ENCODE data around the gene RPUSD1. TPM values are rescaled to one million over a fixed set of nuclear protein-coding genes. Genes with fewer than 3 reads are reported as not detected.

RPUSD1 gene
- total RNA-seq, 1 experiment from 2014 or later = 72.6 TPM

DNA sequence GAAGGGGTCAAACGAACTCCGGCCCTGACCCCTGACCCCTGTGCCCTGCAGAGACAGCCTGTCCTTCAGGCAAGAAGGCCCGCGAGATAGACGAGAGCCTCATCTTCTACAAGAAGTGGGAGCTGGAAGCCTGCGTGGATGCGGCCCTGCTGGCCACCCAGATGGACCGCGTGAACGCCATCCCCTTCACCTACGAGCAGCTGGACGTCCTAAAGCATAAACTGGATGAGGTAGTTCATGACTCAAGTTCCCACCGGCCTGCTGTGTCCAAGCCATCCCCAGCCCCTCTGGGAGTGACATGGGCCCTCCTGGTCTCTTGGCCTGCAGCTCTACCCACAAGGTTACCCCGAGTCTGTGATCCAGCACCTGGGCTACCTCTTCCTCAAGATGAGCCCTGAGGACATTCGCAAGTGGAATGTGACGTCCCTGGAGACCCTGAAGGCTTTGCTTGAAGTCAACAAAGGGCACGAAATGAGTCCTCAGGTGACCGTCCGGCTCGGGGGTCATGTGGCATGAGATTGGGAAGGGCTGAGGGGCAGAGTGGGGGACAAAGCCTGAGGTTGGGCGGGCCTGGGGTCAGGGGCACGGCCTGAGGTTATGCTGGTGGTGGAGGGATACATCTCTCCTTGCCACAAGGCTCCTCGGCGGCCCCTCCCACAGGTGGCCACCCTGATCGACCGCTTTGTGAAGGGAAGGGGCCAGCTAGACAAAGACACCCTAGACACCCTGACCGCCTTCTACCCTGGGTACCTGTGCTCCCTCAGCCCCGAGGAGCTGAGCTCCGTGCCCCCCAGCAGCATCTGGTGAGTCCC is 22.0 kb downstream of the RPUSD1 start:
- Histone ChIP-seq H3F3A (ENCODE audit: low read length, unreplicated experiment) (no peaks in the 10 kb centered on the region), H3K27ac (ENCODE audit: low read length) (no peak overlapping the region), H3K9ac (ENCODE audit: low read length) (no peak overlapping the region), H3K9me3 (ENCODE audit: low read length) (no peaks in the 10 kb centered on the region), H3K4me3 (ENCODE audit: low read length) (no peak overlapping the region), H3K27me3 (ENCODE audit: low read length) (no peaks in the 10 kb centered on the region), H3K36me3 (ENCODE audit: low read depth, low read length) (no peaks in the 10 kb centered on the region), H2AFZ (ENCODE audit: low read length) (no peak overlapping the region), H4K20me1 (ENCODE audit: low read length) (no peaks in the 10 kb centered on the region), H3K4me2 (ENCODE audit: low read length) (no peak overlapping the region), H3K4me1 (ENCODE audit: insufficient read depth, low read length) (no peaks in the 10 kb centered on the region), H3K79me2 (ENCODE audit: low read length) (no peaks in the 10 kb centered on the region), H3K9me2 (replicated peaks; ENCODE audit: low read length) (no peaks in the 10 kb centered on the region)
- DNase-seq = no peak
- BruUV-seq (replicated peaks) = no TSS peak
- no peak for TF ChIP-seq EZH2 (IDR thresholded peaks at IDR 0.05; ENCODE audit: low read length, unreplicated experiment)
- no peak for TF ChIP-seq CTCF (conservative IDR thresholded peaks at IDR 0.05; ENCODE audit: low read depth, low read length)
- no peak for TF ChIP-seq EZH2phosphoT487 (IDR thresholded peaks at IDR 0.05; ENCODE audit: borderline replicate concordance, low read length)
- ChIA-PET CTCF (interaction anchor here (0.6 kb wide), 1 partner anchor 1166 kb away, joined by 3 read pairs; no protein-coding TSS in a partner anchor), POLR2A (ENCODE audit: unreplicated experiment) (no interaction called here)
- intact Hi-C loops (cut with micrococcal nuclease) = no loop called here
- no peak for ATAC-seq

DNA sequence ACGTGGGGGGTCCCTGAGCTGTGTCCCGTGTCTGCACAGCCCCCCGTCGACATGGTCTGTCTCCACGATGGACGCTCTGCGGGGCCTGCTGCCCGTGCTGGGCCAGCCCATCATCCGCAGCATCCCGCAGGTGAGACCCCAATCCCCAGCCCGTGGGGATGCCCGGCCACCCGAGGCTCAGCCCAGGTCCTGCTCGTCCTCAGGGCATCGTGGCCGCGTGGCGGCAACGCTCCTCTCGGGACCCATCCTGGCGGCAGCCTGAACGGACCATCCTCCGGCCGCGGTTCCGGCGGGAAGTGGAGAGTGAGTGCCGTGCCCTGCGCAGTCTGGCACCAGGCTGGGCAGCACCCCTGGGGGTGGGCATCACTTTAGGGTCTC is 22.7 kb downstream of the RPUSD1 start:
- TF ChIP-seq EZH2phosphoT487 (IDR thresholded peaks at IDR 0.05; ENCODE audit: borderline replicate concordance, low read length) (no peak), CTCF (conservative IDR thresholded peaks at IDR 0.05; ENCODE audit: low read depth, low read length) (no peak), EZH2 (IDR thresholded peaks at IDR 0.05; ENCODE audit: low read length, unreplicated experiment) (no peak)
- BruUV-seq (replicated peaks) = no TSS peak
- no peak for ATAC-seq

DNA sequence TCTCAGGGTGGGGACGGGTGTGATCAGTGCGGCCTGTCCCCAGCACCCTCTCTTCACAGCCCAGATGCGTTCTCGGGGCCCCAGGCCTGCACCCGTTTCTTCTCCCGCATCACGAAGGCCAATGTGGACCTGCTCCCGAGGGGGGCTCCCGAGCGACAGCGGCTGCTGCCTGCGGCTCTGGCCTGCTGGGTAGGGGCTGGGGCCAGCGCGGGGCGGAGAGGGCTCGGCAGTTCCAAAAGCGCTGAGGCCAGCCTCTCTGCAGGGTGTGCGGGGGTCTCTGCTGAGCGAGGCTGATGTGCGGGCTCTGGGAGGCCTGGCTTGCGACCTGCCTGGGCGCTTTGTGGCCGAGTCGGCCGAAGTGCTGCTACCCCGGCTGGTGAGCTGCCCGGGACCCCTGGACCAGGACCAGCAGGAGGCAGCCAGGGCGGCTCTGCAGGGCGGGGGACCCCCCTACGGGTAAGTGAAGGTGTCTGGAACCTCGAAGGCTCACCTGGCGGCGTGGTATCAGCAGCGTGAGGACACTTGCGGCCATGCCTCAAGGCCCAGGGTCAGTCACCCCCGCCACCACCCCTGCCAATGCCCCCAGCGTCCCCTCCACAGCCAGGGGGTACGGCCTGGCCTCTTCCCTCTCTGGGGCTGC is 23.2 kb downstream of the RPUSD1 start:
- no peaks in the 10 kb centered on the region for H3K9me2 ChIP-seq (replicated peaks; ENCODE audit: low read length)
- H3K9me3 ChIP-seq (ENCODE audit: low read length) = no peaks in the 10 kb centered on the region
- DNase-seq (no peak), ATAC-seq (no peak)
- no peaks in the 10 kb centered on the region for H3K79me2 ChIP-seq (ENCODE audit: low read length)
- no peak overlapping the region for H3K27ac ChIP-seq (ENCODE audit: low read length)
- no peaks in the 10 kb centered on the region for H3K27me3 ChIP-seq (ENCODE audit: low read length)
- no peaks in the 10 kb centered on the region for H4K20me1 ChIP-seq (ENCODE audit: low read length)
- H3K4me2 ChIP-seq (ENCODE audit: low read length) = no peak overlapping the region
- H2AFZ ChIP-seq (ENCODE audit: low read length) = no peak overlapping the region
- no peak overlapping the region for H3K9ac ChIP-seq (ENCODE audit: low read length)
- H3K36me3 ChIP-seq (ENCODE audit: low read depth, low read length) = no peaks in the 10 kb centered on the region
- BruUV-seq (replicated peaks) = no TSS peak
- ChIA-PET POLR2A (ENCODE audit: unreplicated experiment) (no interaction called here), CTCF (no interaction called here)
- H3F3A ChIP-seq (ENCODE audit: low read length, unreplicated experiment) = no peaks in the 10 kb centered on the region
- no peak overlapping the region for H3K4me3 ChIP-seq (ENCODE audit: low read length)
- intact Hi-C loops (cut with micrococcal nuclease) = no loop called here
- TF ChIP-seq EZH2phosphoT487 (IDR thresholded peaks at IDR 0.05; ENCODE audit: borderline replicate concordance, low read length) (no peak), EZH2 (IDR thresholded peaks at IDR 0.05; ENCODE audit: low read length, unreplicated experiment) (no peak), CTCF (conservative IDR thresholded peaks at IDR 0.05; ENCODE audit: low read depth, low read length) (no peak)
- H3K4me1 ChIP-seq (ENCODE audit: insufficient read depth, low read length) = peaks cover 12% of the 10 kb centered on the region

More for the DNA sequence above, 22.7 kb downstream of the RPUSD1 start:
- Histone ChIP-seq H3K4me3 (ENCODE audit: low read length) (no peak overlapping the region), H3K27ac (ENCODE audit: low read length) (no peak overlapping the region), H3F3A (ENCODE audit: low read length, unreplicated experiment) (no peaks in the 10 kb centered on the region), H3K9ac (ENCODE audit: low read length) (no peak overlapping the region), H3K4me2 (ENCODE audit: low read length) (no peak overlapping the region), H3K9me3 (ENCODE audit: low read length) (no peaks in the 10 kb centered on the region), H2AFZ (ENCODE audit: low read length) (no peak overlapping the region), H3K9me2 (replicated peaks; ENCODE audit: low read length) (no peaks in the 10 kb centered on the region), H4K20me1 (ENCODE audit: low read length) (no peaks in the 10 kb centered on the region), H3K4me1 (ENCODE audit: insufficient read depth, low read length) (peaks cover 7% of the 10 kb centered on the region), H3K36me3 (ENCODE audit: low read depth, low read length) (no peaks in the 10 kb centered on the region), H3K79me2 (ENCODE audit: low read length) (no peaks in the 10 kb centered on the region), H3K27me3 (ENCODE audit: low read length) (no peaks in the 10 kb centered on the region)
- ChIA-PET POLR2A (ENCODE audit: unreplicated experiment) (no interaction called here), CTCF (no interaction called here)
- no peak for DNase-seq
- intact Hi-C loops (cut with micrococcal nuclease) = no loop called here

Data from PC-3 (cell line).